Hepatocyte (in vitro differentiated cells): ENCODE data around the gene KLF13. TPM values are rescaled to one million over a fixed set of nuclear protein-coding genes. Genes with fewer than 3 reads are reported as not detected.

Source experiments
- DNase-seq: peaks from one replicate; pipeline ENCODE4 v3.0.0-alpha.2; 2016; ENCODE audit warnings: low spot score
- H2AFZ ChIP-seq: fragments of 200-600 bp; sonication (generic); 2 replicates; pipeline ENCODE4 v1.6.0; 2016; ENCODE audit warnings: antibody characterized with exemption, mild to moderate bottlenecking
- H3K27ac ChIP-seq: fragments of 200-600 bp; sonication (generic); 2 replicates; pipeline ENCODE4 v1.5.1; 2016; ENCODE audit warnings: mild to moderate bottlenecking
- H3K27me3 ChIP-seq: fragments of 200-600 bp; sonication (generic); 2 replicates; pipeline ENCODE4 v1.6.1; 2016
- H3K36me3 ChIP-seq: fragments of 200-600 bp; sonication (generic); replicated peaks from 2 replicates; pipeline ENCODE4 v1.5.1; 2016; ENCODE audit warnings: low read depth; ENCODE audit not compliant: insufficient read depth
- H3K4me1 ChIP-seq: fragments of 200-600 bp; sonication (generic); 2 replicates; pipeline ENCODE4 v1.5.1; 2016; ENCODE audit warnings: mild to moderate bottlenecking, moderate library complexity; ENCODE audit not compliant: insufficient read depth
- H3K4me2 ChIP-seq: fragments of 200-600 bp; sonication (generic); 2 replicates; pipeline ENCODE4 v1.6.0; 2016
- H3K4me3 ChIP-seq: fragments of 200-600 bp; sonication (generic); 2 replicates; pipeline ENCODE4 v1.5.1; 2016; ENCODE audit warnings: mild to moderate bottlenecking
- H3K79me2 ChIP-seq: fragments of 200-600 bp; sonication (generic); 2 replicates; pipeline ENCODE4 v1.6.0; 2017; ENCODE audit warnings: mild to moderate bottlenecking
- H3K9me2 ChIP-seq: fragments of 200-600 bp; sonication (generic); replicated peaks from 2 replicates; pipeline ENCODE4 v1.6.0; 2017; ENCODE audit warnings: mild to moderate bottlenecking; ENCODE audit not compliant: insufficient read depth
- H3K9me3 ChIP-seq: fragments of 200-600 bp; sonication (generic); 2 replicates; pipeline ENCODE4 v1.5.1; 2016; ENCODE audit warnings: low read depth, mild to moderate bottlenecking
- H4K20me1 ChIP-seq: fragments of 200-600 bp; sonication (generic); 2 replicates; pipeline ENCODE4 v1.6.0; 2016; ENCODE audit warnings: mild to moderate bottlenecking; ENCODE audit not compliant: insufficient read depth, poor library complexity, severe bottlenecking
- CTCF ChIP-seq: fragments of 200-600 bp; sonication (generic); IDR thresholded peaks from 2 replicates; pipeline ENCODE4 v1.5.1; 2016; ENCODE audit warnings: antibody characterized with exemption, mild to moderate bottlenecking; ENCODE audit not compliant: poor library complexity
- EZH2 ChIP-seq: fragments of 200-600 bp; sonication (generic); IDR thresholded peaks from 2 replicates; pipeline ENCODE4 v1.6.1; 2016; ENCODE audit warnings: antibody characterized with exemption, mild to moderate bottlenecking, borderline replicate concordance
- EZH2phosphoT487 ChIP-seq: fragments of 200-600 bp; sonication (generic); IDR thresholded peaks from one replicate; pipeline ENCODE4 v1.6.1; 2018; ENCODE audit warnings: antibody characterized with exemption, mild to moderate bottlenecking, low read depth, moderate library complexity; ENCODE audit not compliant: unreplicated experiment, severe bottlenecking
- WGBS: methylation state at CpG from one replicate; pipeline ENCODE4 v1.1.6; 2016; ENCODE audit warnings: low lambda C conversion rate; ENCODE audit errors: missing lambda C conversion rate; 5-methylcytosine and 5-hydroxymethylcytosine counted together
- polyA plus RNA-seq: library from polyadenylated mRNA; unstranded; fragments of >200 nt; fragmentation: Nextera tagmentation; extraction: Ambion mirVana; gene quantifications from 2 replicates; pipeline ENCODE4 v1.2.1, GENCODE V29; 2016
- total RNA-seq: library from RNA; depleted of rRNA; stranded (reverse); fragments of >200 nt; gene quantifications from 2 replicates; pipeline ENCODE4 v1.2.3, GENCODE V29; 2014

Gene KLF13
- total and polyA plus RNA-seq, 2 experiments from 2014 or later = 32.7 to 51.2 TPM

GRCh38 chr15:31328428-31328968 lies 1.9 kb downstream of the KLF13 start:
- Histone ChIP-seq H3K4me2 (peak overlapping the region; percentile 99), H3K36me3 (no peaks in the 10 kb centered on the region), H4K20me1 (peaks cover 52% of the 10 kb centered on the region), H2AFZ (peak overlapping the region; percentile 35), H3K79me2 (peaks cover 48% of the 10 kb centered on the region), H3K27me3 (no peaks in the 10 kb centered on the region), H3K9me3 (no peaks in the 10 kb centered on the region), H3K4me3 (peak overlapping the region; percentile 65), H3K9me2 (no peaks in the 10 kb centered on the region), H3K27ac (peak overlapping the region; percentile 99), H3K4me1 (peaks cover 24% of the 10 kb centered on the region)
- under 1% methylated on average over 25 of the region's 35 CpGs for WGBS
- DNase-seq = no peak
- TF ChIP-seq CTCF = no peak
- no peak for TF ChIP-seq EZH2
- TF ChIP-seq EZH2phosphoT487 = no peak

- H3K27me3 ChIP-seq = no peaks in the 10 kb centered on the region
- H3K4me2 ChIP-seq = peak overlapping the region; percentile 99
- no peaks in the 10 kb centered on the region for H3K9me3 ChIP-seq
- no peak overlapping the region for H2AFZ ChIP-seq
- no peaks in the 10 kb centered on the region for H3K36me3 ChIP-seq
- peaks cover 54% of the 10 kb centered on the region for H3K79me2 ChIP-seq
- H4K20me1 ChIP-seq = peaks cover 58% of the 10 kb centered on the region
- 12% methylated on average over 16 of the region's 29 CpGs for WGBS
- H3K27ac ChIP-seq = peak overlapping the region; percentile 99
- peak overlapping the region; percentile 65 for H3K4me3 ChIP-seq
- no peak for TF ChIP-seq EZH2phosphoT487
- no peak for TF ChIP-seq EZH2
- no peak for TF ChIP-seq CTCF
- peaks cover 24% of the 10 kb centered on the region for H3K4me1 ChIP-seq
- H3K9me2 ChIP-seq = no peaks in the 10 kb centered on the region
- DNase-seq = peak; percentile 66
These were observed 2.5 kb downstream of the KLF13 start for GRCh38 chr15:31328969-31329639.

GRCh38 chr15:31329640-31330010 lies 3.0 kb downstream of the KLF13 start:
- Histone ChIP-seq H4K20me1 (peaks cover 59% of the 10 kb centered on the region), H3K4me2 (peak overlapping the region; percentile 99), H2AFZ (no peak overlapping the region), H3K9me3 (no peaks in the 10 kb centered on the region), H3K4me1 (peaks cover 24% of the 10 kb centered on the region), H3K36me3 (no peaks in the 10 kb centered on the region), H3K9me2 (no peaks in the 10 kb centered on the region), H3K79me2 (peaks cover 60% of the 10 kb centered on the region), H3K27me3 (no peaks in the 10 kb centered on the region), H3K27ac (no peak overlapping the region), H3K4me3 (peak overlapping the region; percentile 65)
- no peak for TF ChIP-seq EZH2phosphoT487
- TF ChIP-seq CTCF = no peak
- no peak for TF ChIP-seq EZH2
- no peak for DNase-seq
- WGBS = 60% methylated on average over 15 of the region's 15 CpGs
